Suprapubic skin (tissue), 4 donors: ENCODE data around the gene CLDN14. TPM values are rescaled to one million over a fixed set of nuclear protein-coding genes. Genes with fewer than 3 reads are reported as not detected.

Experiments used
- DNase-seq, 2 donors: peaks; one replicate each; pipeline ENCODE4 v3.0.0-alpha.2; 2019; ENCODE audit warnings: low spot score in 2 of 2
- H3K27ac ChIP-seq: fragments of 200-600 bp; sonication (generic); one replicate; pipeline ENCODE4 v1.5.1; 2019
- H3K27me3 ChIP-seq: fragments of 200-600 bp; sonication (generic); one replicate; pipeline ENCODE4 v1.5.1; 2019
- H3K36me3 ChIP-seq: fragments of 200-600 bp; sonication (generic); one replicate; pipeline ENCODE4 v1.5.1; 2019
- H3K4me1 ChIP-seq: fragments of 200-600 bp; sonication (generic); one replicate; pipeline ENCODE4 v1.5.1; 2019
- H3K4me3 ChIP-seq: fragments of 200-600 bp; sonication (generic); one replicate; pipeline ENCODE4 v1.5.1; 2019; ENCODE audit warnings: mild to moderate bottlenecking
- H3K9me3 ChIP-seq: fragments of 200-600 bp; sonication (generic); one replicate; pipeline ENCODE4 v1.5.1; 2019
- EP300 ChIP-seq: sonication (generic); formaldehyde crosslinking; IDR thresholded peaks from one replicate; pipeline ENCODE4 v1.6.1; 2017; ENCODE audit warnings: antibody characterized with exemption
- POLR2A ChIP-seq, 2 donors: fragments of 450-650 bp; IDR thresholded peaks; one replicate each; pipeline ENCODE4 v1.6.1; 2017; ENCODE audit warnings: antibody characterized with exemption in 2 of 2, mild to moderate bottlenecking in 2 of 2, moderate library complexity in 2 of 2
- POLR2AphosphoS5 ChIP-seq, 3 donors: sonication (generic); formaldehyde crosslinking; IDR thresholded peaks; one replicate each; pipeline ENCODE4 v1.6.1; 2017; ENCODE audit warnings: antibody characterized with exemption in 3 of 3
- WGBS: methylation state at CpG from one replicate; pipeline ENCODE4 v1.1.5; 2018; 5-methylcytosine and 5-hydroxymethylcytosine counted together
- total RNA-seq, 4 donors: library from RNA; depleted of rRNA; stranded (reverse); fragments of >200 nt; gene quantifications; one replicate each; pipeline ENCODE4 v1.1.0, GENCODE V29; 2016
- TF ChIP-seq, protein P1 (sequence below), 2 donors: fragments of 200-600 bp in 1 of 2; fragments of 450-650 bp in 1 of 2; sonication (generic) in 1 of 2; IDR thresholded peaks; one replicate each; pipeline ENCODE4 v1.5.1; 2016 to 2019; ENCODE audit warnings: antibody characterized with exemption in 2 of 2, mild to moderate bottlenecking in 1 of 2, moderate library complexity in 1 of 2

Gene CLDN14
- total RNA-seq, 4 donors from 2014 or later, result 0.42 to 0.62 TPM; not detected in 2

- TF ChIP-seq, protein P1, sequence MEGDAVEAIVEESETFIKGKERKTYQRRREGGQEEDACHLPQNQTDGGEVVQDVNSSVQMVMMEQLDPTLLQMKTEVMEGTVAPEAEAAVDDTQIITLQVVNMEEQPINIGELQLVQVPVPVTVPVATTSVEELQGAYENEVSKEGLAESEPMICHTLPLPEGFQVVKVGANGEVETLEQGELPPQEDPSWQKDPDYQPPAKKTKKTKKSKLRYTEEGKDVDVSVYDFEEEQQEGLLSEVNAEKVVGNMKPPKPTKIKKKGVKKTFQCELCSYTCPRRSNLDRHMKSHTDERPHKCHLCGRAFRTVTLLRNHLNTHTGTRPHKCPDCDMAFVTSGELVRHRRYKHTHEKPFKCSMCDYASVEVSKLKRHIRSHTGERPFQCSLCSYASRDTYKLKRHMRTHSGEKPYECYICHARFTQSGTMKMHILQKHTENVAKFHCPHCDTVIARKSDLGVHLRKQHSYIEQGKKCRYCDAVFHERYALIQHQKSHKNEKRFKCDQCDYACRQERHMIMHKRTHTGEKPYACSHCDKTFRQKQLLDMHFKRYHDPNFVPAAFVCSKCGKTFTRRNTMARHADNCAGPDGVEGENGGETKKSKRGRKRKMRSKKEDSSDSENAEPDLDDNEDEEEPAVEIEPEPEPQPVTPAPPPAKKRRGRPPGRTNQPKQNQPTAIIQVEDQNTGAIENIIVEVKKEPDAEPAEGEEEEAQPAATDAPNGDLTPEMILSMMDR (IDR thresholded peaks at IDR 0.05), result no peak
- TF ChIP-seq EP300, result no peak
- no peak for TF ChIP-seq POLR2AphosphoS5 (IDR thresholded peaks at IDR 0.05)
- no peak for TF ChIP-seq POLR2A (IDR thresholded peaks at IDR 0.05)
- Histone ChIP-seq H3K27ac (no peak overlapping the region), H3K36me3 (no peaks in the 10 kb centered on the region), H3K9me3 (no peaks in the 10 kb centered on the region), H3K27me3 (no peaks in the 10 kb centered on the region), H3K4me1 (peaks cover 8% of the 10 kb centered on the region), H3K4me3 (no peak overlapping the region)
- no peak for DNase-seq
- WGBS, result 60% methylated on average over 4 of the region's 4 CpGs
Measured at GRCh38 chr21:36501589-36501892, 21.6 kb upstream of the CLDN14 start.

- Histone ChIP-seq H3K4me3 (no peak overlapping the region), H3K27me3 (no peaks in the 10 kb centered on the region), H3K9me3 (no peaks in the 10 kb centered on the region), H3K27ac (no peak overlapping the region), H3K4me1 (peaks cover 8% of the 10 kb centered on the region), H3K36me3 (no peaks in the 10 kb centered on the region)
- DNase-seq, result no peak
- WGBS, result 46% methylated on average over 17 of the region's 25 CpGs
- TF ChIP-seq POLR2A (IDR thresholded peaks at IDR 0.05), result no peak
- TF ChIP-seq, protein P1 (IDR thresholded peaks at IDR 0.05), result no peak
- TF ChIP-seq EP300, result no peak
- TF ChIP-seq POLR2AphosphoS5 (IDR thresholded peaks at IDR 0.05), result no peak
Measured at GRCh38 chr21:36499578-36500471, 19.9 kb upstream of the CLDN14 start.

GRCh38 chr21:36494557-36494956 lies 14.6 kb upstream of the CLDN14 start:
- no peak overlapping the region for H3K27ac ChIP-seq
- DNase-seq, result no peak
- H3K4me3 ChIP-seq, result no peak overlapping the region
- no peaks in the 10 kb centered on the region for H3K9me3 ChIP-seq
- no peaks in the 10 kb centered on the region for H3K36me3 ChIP-seq
- TF ChIP-seq, protein P1 (IDR thresholded peaks at IDR 0.05), result no peak
- TF ChIP-seq POLR2A (IDR thresholded peaks at IDR 0.05) (no peak), EP300 (no peak), POLR2AphosphoS5 (IDR thresholded peaks at IDR 0.05) (no peak)
- H3K4me1 ChIP-seq, result peaks cover under 1% of the 10 kb centered on the region
- peaks cover 2% of the 10 kb centered on the region for H3K27me3 ChIP-seq
- 68% methylated on average over 6 of the region's 8 CpGs for WGBS

DNA sequence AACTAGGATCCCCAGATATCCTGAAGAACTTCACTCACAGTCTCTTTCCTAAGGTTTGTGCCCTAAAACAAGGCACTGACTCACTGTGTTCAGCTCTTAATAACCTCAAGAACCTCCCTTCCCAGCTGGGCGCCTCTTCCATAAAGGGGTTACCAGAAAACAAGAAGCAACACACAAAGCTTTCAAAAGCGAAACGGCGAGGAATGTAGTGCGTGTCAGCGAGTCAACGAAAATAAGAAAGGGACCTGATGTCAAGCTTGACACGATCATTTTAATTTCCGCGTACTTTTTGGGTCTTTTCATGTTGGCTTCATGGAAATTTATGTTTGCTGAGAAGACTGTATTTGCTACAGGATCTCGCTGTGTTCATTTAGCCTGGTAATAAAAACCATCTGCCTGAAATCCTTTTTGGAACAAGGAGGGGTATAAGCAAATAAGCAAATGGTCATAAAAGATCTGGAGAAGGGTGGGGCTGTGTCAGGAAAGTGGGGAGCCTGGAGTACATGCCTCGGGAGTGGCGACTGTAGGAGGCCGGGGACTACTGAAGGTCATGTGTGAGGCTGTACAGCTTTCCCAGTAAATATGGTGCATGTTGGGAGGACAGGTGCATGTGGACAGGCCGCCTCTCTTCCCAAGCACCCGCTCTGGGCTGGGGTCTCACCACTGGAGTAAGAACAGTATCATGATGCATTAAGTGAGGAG lies 11.4 kb upstream of the CLDN14 start:
- DNase-seq, result no peak
- Histone ChIP-seq H3K4me3 (no peak overlapping the region), H3K36me3 (no peaks in the 10 kb centered on the region), H3K27me3 (peaks cover 2% of the 10 kb centered on the region), H3K9me3 (no peaks in the 10 kb centered on the region), H3K4me1 (no peaks in the 10 kb centered on the region), H3K27ac (no peak overlapping the region)
- TF ChIP-seq, protein P1 (IDR thresholded peaks at IDR 0.05), result no peak
- TF ChIP-seq POLR2A (IDR thresholded peaks at IDR 0.05) (no peak), POLR2AphosphoS5 (IDR thresholded peaks at IDR 0.05) (no peak), EP300 (no peak)
- WGBS, result 79% methylated on average over 16 of the region's 16 CpGs

- H3K9me3 ChIP-seq, result no peaks in the 10 kb centered on the region
- H3K4me1 ChIP-seq, result no peaks in the 10 kb centered on the region
- DNase-seq, result no peak
- H3K27ac ChIP-seq, result no peak overlapping the region
- peaks cover 2% of the 10 kb centered on the region for H3K27me3 ChIP-seq
- no peak overlapping the region for H3K4me3 ChIP-seq
- H3K36me3 ChIP-seq, result no peaks in the 10 kb centered on the region
- 97% methylated on average over 7 of the region's 7 CpGs for WGBS
- TF ChIP-seq POLR2A (IDR thresholded peaks at IDR 0.05) (no peak), EP300 (no peak), POLR2AphosphoS5 (IDR thresholded peaks at IDR 0.05) (no peak)
- TF ChIP-seq, protein P1 (IDR thresholded peaks at IDR 0.05), result no peak
Measured at GRCh38 chr21:36489776-36490165, 9.8 kb upstream of the CLDN14 start.
